T-cell (primary cell): ENCODE data around the gene KANTR. TPM values are rescaled to one million over a fixed set of nuclear protein-coding genes. Genes with fewer than 3 reads are reported as not detected.

ENCODE experiments used
- ATAC-seq, 4 experiments: fragments of 200-7000 bp in 3 of 4; fragments of 150-1000 bp in 1 of 4; cut with Tn5 transposase; replicated peaks in 1 of 4; 1 replicate in 3 of 4; 2 replicates in 1 of 4; pipeline ENCODE4 v1.10.0; 2021; ENCODE audit warnings: moderate library complexity in 3 of 4, mild to moderate bottlenecking in 2 of 4, moderate number of reproducible peaks in 1 of 4
- CTCF ChIA-PET, 2 donors: fragments of 300-600 bp; sonication (Branson Sonifier 250); formaldehyde crosslinking; loops; one replicate each; lab custom pipeline; 2022; ENCODE audit warnings: antibody characterized with exemption in 2 of 2; lab: Charles Lee
- POLR2A ChIA-PET, 2 donors: fragments of 300-600 bp; sonication (Branson Sonifier 250); formaldehyde crosslinking; loops; one replicate each; lab custom pipeline; 2022; ENCODE audit warnings: antibody characterized with exemption in 2 of 2; lab: Charles Lee
- DNase-seq, 35 experiments: peaks; one replicate each; pipeline versions ENCODE4 v3.0.0 to v3.0.0-alpha.2; 2013 to 2023
- H3K27ac ChIP-seq: one replicate; pipeline ENCODE4 v1.5.1; 2013; ENCODE audit warnings: low read length
- H3K27me3 ChIP-seq, 2 experiments: replicated peaks in 1 of 2; 1 replicate in 1 of 2; 2 replicates in 1 of 2; pipeline versions ENCODE4 v1.6.1 to v1.7.0; 2013; ENCODE audit warnings: low read length in 1 of 2, mixed read lengths in 1 of 2; ENCODE audit not compliant: control insufficient read depth in 2 of 2, insufficient read depth in 2 of 2; ENCODE audit errors: extremely low read depth in 1 of 2
- H3K36me3 ChIP-seq, 2 donors: 1 replicate in 1 of 2; 2 replicates in 1 of 2; pipeline versions ENCODE4 v1.6.1 to v1.7.0; 2013; ENCODE audit warnings: low read length in 1 of 2; ENCODE audit not compliant: control insufficient read depth in 2 of 2, insufficient read depth in 1 of 2; ENCODE audit errors: extremely low read depth in 1 of 2
- H3K4me1 ChIP-seq, 2 experiments: 1 replicate in 1 of 2; 2 replicates in 1 of 2; pipeline versions ENCODE4 v1.6.1 to v1.7.0; 2013; ENCODE audit warnings: low read length in 2 of 2, mixed read lengths in 1 of 2; ENCODE audit not compliant: insufficient read depth in 2 of 2, control insufficient read depth in 1 of 2; ENCODE audit errors: extremely low read depth in 1 of 2
- H3K4me3 ChIP-seq, 2 donors: 1 replicate in 1 of 2; 2 replicates in 1 of 2; pipeline versions ENCODE4 v1.5.1 to v1.7.0; 2013; ENCODE audit warnings: mild to moderate bottlenecking in 2 of 2, low read length in 1 of 2, moderate library complexity in 1 of 2; ENCODE audit not compliant: control insufficient read depth in 1 of 2; ENCODE audit errors: extremely low read depth in 1 of 2
- H3K9me3 ChIP-seq: 2 replicates; pipeline ENCODE4 v1.7.0; 2013
- H3K27ac Mint-ChIP-seq, 2 donors: one replicate each; pipeline ENCODE4 v1.8.0; 2020 to 2021; ENCODE audit warnings: mild to moderate bottlenecking in 2 of 2, mixed read lengths in 2 of 2
- H3K27me3 Mint-ChIP-seq, 2 donors: one replicate each; pipeline ENCODE4 v1.8.0; 2021 to 2022; ENCODE audit warnings: mixed read lengths in 2 of 2
- H3K36me3 Mint-ChIP-seq: one replicate; pipeline ENCODE4 v1.8.0; 2021; ENCODE audit warnings: mixed read lengths
- H3K4me1 Mint-ChIP-seq, 3 donors: one replicate each; pipeline ENCODE4 v1.8.0; 2020 to 2022; ENCODE audit warnings: mixed read lengths in 3 of 3, mild to moderate bottlenecking in 1 of 3
- H3K4me3 Mint-ChIP-seq, 3 donors: one replicate each; pipeline ENCODE4 v1.8.0; 2020 to 2022; ENCODE audit warnings: mild to moderate bottlenecking in 3 of 3, mixed read lengths in 3 of 3, moderate library complexity in 3 of 3
- H3K9me3 Mint-ChIP-seq, 3 donors: one replicate each; pipeline ENCODE4 v1.8.0; 2020 to 2022; ENCODE audit warnings: mixed read lengths in 3 of 3
- WGBS: methylation state at CpG from one replicate; pipeline ENCODE4 v1.1.5; 2013; ENCODE audit warnings: missing lambda C conversion rate; ENCODE audit not compliant: insufficient coverage; 5-methylcytosine and 5-hydroxymethylcytosine counted together
- total RNA-seq, 35 experiments: library from RNA in 6 of 35; stranded (reverse) in 6 of 35; fragments of 120-200 nt in 1 of 35; gene quantifications; one replicate each; pipeline versions ENCODE4 v1.2.1 to v1.2.4 and lab custom pipeline; 2013 to 2026

The KANTR gene
- total RNA-seq, 5 donors from 2014 or later (not counting 1 experiment from before 2014, with no cell fraction given), result 14.9 to 21.2 (median 17.0) TPM

DNA sequence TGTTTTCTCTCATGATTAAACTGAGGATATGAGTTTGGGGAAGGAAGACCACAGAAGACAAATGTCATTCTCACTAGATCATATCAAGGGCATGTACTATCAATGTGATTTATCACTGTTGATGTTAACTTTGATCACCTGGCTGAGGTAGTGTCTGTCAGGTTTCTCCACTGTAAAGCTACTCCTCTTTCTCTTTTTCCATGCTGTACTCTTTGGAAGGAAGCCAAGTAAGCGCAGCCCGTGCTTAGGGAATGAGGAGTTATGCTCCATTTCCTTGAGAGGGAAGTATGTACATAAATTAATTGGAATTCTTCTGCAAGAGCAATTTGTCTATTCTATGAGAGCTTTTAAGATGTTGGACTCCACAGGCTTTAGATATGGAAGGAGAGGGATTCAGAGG, 4.0 kb upstream of the KANTR start:
- H3K27me3 Mint-ChIP-seq, result peaks cover 0 to 13% of the 10 kb centered on the region in 2 donors
- H3K27ac ChIP-seq, result no peak overlapping the region
- DNase-seq (no peak), ATAC-seq (no peak)
- no peaks in the 10 kb centered on the region for H3K9me3 Mint-ChIP-seq
- WGBS, result no CpG with 5 or more reads among the region's 2 CpGs
- H3K27ac Mint-ChIP-seq, result no peak overlapping the region
- H3K4me1 Mint-ChIP-seq, result peaks cover 35 to 53% (median 39%) of the 10 kb centered on the region in 3 donors
- CTCF ChIA-PET, result interaction anchor here in 1 of 2 donors (1.5 kb wide), 1 partner anchor 18 kb away, joined by 4 read pairs; no protein-coding TSS in a partner anchor
- H3K9me3 ChIP-seq, result no peaks in the 10 kb centered on the region
- no peaks in the 10 kb centered on the region for H3K27me3 ChIP-seq
- POLR2A ChIA-PET, result no interaction called here
- peaks cover 2 to 27% of the 10 kb centered on the region in 2 experiments for H3K4me1 ChIP-seq
- H3K4me3 ChIP-seq, result no peak overlapping the region
- no peak overlapping the region for H3K4me3 Mint-ChIP-seq
- peaks cover 0 to 19% of the 10 kb centered on the region in 2 donors for H3K36me3 ChIP-seq
- peaks cover 15% of the 10 kb centered on the region for H3K36me3 Mint-ChIP-seq

DNA sequence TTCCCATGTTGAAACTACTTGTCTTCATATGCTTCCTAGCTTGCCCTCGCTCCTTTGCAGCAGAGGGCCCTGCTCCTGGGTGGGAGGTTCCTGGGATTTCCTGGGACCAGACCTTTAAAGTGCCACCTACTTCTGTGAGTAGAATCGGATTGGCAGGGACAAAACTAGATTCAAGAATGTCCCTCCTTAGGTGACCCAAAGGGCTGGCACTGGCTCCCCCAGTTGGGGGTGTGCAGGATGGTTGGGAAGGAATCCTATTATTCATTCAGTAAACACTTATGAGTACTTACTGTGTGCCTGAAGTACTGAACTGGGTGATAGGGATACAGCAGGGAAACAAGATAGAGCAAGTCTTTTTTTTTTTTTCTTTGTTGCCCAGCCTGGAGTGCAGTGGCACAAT, 2.6 kb upstream of the KANTR start:
- peaks cover 0 to 5% of the 10 kb centered on the region in 2 donors for H3K27me3 Mint-ChIP-seq
- CTCF ChIA-PET, result interaction anchor here (0.6 to 1.0 kb wide), 2 partner anchors 10 to 89 kb away, joined by 3 to 5 read pairs; no protein-coding TSS in a partner anchor
- no peak overlapping the region for H3K27ac Mint-ChIP-seq

DNA sequence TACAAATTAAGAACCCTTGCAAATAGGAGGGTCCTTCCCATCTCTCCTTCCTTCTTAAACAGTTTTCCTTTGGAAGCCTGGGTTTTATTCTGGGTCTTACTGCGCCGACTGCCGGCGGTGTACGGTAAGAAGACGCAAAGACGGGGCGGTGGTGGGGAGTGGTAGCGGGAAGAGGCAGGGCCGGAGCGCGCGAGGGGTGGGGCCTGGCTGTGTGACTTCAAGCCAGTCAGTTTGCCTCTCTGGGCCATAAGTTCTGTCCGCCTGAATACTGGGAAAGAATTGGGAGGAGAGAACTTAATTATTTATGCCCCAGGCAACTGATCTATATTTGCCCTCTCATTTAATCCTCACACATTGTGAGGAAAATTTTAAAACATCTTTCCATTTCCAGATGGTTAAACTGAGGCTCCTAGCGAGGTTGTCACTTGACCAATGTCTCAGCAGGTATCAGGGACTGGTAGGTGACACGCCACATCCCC, 726 bp upstream of the KANTR start:
- H3K4me3 Mint-ChIP-seq, result peak overlapping the region; percentile 82 to 89 (median 84)

More for the DNA sequence above, 2.6 kb upstream of the KANTR start:
- Histone ChIP-seq H3K36me3 (peaks cover 0 to 6% of the 10 kb centered on the region in 2 donors), H3K4me3 (no peak overlapping the region), H3K27me3 (no peaks in the 10 kb centered on the region), H3K27ac (no peak overlapping the region), H3K4me1 (peaks cover 2 to 29% of the 10 kb centered on the region in 2 experiments), H3K9me3 (no peaks in the 10 kb centered on the region)
- Mint-ChIP-seq H3K4me1 (peaks cover 27 to 48% (median 35%) of the 10 kb centered on the region in 3 donors), H3K4me3 (no peak overlapping the region), H3K36me3 (peaks cover 5% of the 10 kb centered on the region), H3K9me3 (no peaks in the 10 kb centered on the region)
- ATAC-seq (no peak), DNase-seq (no peak)
- POLR2A ChIA-PET, result no interaction called here
- no CpG with 5 or more reads among the region's 2 CpGs for WGBS

GRCh38 chrX:53094582-53094905, 602 bp downstream of the KANTR start:
- H3K4me1 ChIP-seq, result peaks cover 2 to 17% of the 10 kb centered on the region in 2 experiments
- Mint-ChIP-seq H3K27ac (peak overlapping the region; percentile 81 to 91), H3K9me3 (no peaks in the 10 kb centered on the region), H3K4me3 (peak overlapping the region; percentile 82 to 89 (median 84)), H3K4me1 (peaks cover 7 to 20% (median 15%) of the 10 kb centered on the region in 3 donors), H3K27me3 (peaks cover 0 to 5% of the 10 kb centered on the region in 2 donors), H3K36me3 (no peaks in the 10 kb centered on the region)
- no peaks in the 10 kb centered on the region for H3K27me3 ChIP-seq
- H3K27ac ChIP-seq, result peak overlapping the region; percentile 74
- CTCF ChIA-PET, result interaction anchor here in 1 of 2 donors (0.7 kb wide), 1 partner anchor 24 kb away, joined by 3 read pairs; no protein-coding TSS in a partner anchor
- WGBS, result no CpG with 5 or more reads among the region's 5 CpGs
- no peak for DNase-seq
- no peak for ATAC-seq
- H3K4me3 ChIP-seq, result peak overlapping the region; percentile 49 to 78
- POLR2A ChIA-PET, result no interaction called here
- H3K9me3 ChIP-seq, result no peaks in the 10 kb centered on the region
- no peaks in the 10 kb centered on the region for H3K36me3 ChIP-seq

More for the DNA sequence above, 726 bp upstream of the KANTR start:
- H3K27me3 ChIP-seq, result no peaks in the 10 kb centered on the region
- POLR2A ChIA-PET, result no interaction called here
- peak overlapping the region; percentile 52 to 78 for H3K4me3 ChIP-seq
- DNase-seq (peak; percentile 50 to 84 (median 73)), ATAC-seq (peak; percentile 54 to 65 (median 62))
- Mint-ChIP-seq H3K4me1 (peaks cover 20 to 30% (median 27%) of the 10 kb centered on the region in 3 donors), H3K27ac (peak overlapping the region; percentile 82 to 91), H3K36me3 (peaks cover 3% of the 10 kb centered on the region), H3K27me3 (peaks cover 0 to 5% of the 10 kb centered on the region in 2 donors), H3K9me3 (no peaks in the 10 kb centered on the region)
- no CpG with 5 or more reads among the region's 16 CpGs for WGBS
- peaks cover 2 to 25% of the 10 kb centered on the region in 2 experiments for H3K4me1 ChIP-seq
- H3K27ac ChIP-seq, result peak overlapping the region; percentile 74
- H3K9me3 ChIP-seq, result no peaks in the 10 kb centered on the region
- H3K36me3 ChIP-seq, result no peaks in the 10 kb centered on the region
- CTCF ChIA-PET, result no interaction called here

DNA sequence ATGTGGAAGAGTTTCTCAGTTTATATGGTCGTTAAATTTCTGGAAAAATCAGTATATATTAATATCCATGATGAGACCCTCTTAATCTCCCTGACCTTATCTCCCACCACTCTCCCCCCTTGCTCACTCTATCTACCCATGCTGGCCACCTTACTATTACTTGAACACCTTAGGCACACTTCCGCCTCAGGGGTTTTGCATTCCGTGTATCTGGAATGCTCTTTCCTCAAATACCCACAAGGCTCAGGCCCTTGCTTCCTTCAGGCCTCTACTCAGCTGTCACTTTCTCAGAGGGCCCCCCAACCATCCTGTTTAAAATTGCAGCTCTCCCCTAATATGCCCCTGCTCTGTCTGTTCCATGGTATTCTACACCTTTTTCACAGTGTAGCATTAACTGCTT, 1.9 kb downstream of the KANTR start:
- CTCF ChIA-PET, result no interaction called here
- Mint-ChIP-seq H3K4me3 (no peak overlapping the region), H3K4me1 (peaks cover 7 to 20% (median 15%) of the 10 kb centered on the region in 3 donors), H3K27me3 (peaks cover 0 to 5% of the 10 kb centered on the region in 2 donors), H3K27ac (no peak overlapping the region), H3K36me3 (no peaks in the 10 kb centered on the region), H3K9me3 (no peaks in the 10 kb centered on the region)
- no CpG with 5 or more reads among the region's 3 CpGs for WGBS
- peaks cover 2 to 17% of the 10 kb centered on the region in 2 experiments for H3K4me1 ChIP-seq
- no peak overlapping the region for H3K27ac ChIP-seq
- no peaks in the 10 kb centered on the region for H3K9me3 ChIP-seq
- no peak for DNase-seq
- H3K36me3 ChIP-seq, result no peaks in the 10 kb centered on the region
- ATAC-seq, result no peak
- H3K27me3 ChIP-seq, result no peaks in the 10 kb centered on the region
- POLR2A ChIA-PET, result no interaction called here
- no peak overlapping the region for H3K4me3 ChIP-seq

- Mint-ChIP-seq H3K36me3 (peaks cover 22% of the 10 kb centered on the region), H3K4me3 (no peak overlapping the region), H3K4me1 (peaks cover 0 to 8% (median 4%) of the 10 kb centered on the region in 3 donors), H3K27me3 (peaks cover 0 to 4% of the 10 kb centered on the region in 2 donors), H3K9me3 (no peaks in the 10 kb centered on the region), H3K27ac (no peak overlapping the region)
- Histone ChIP-seq H3K27me3 (no peaks in the 10 kb centered on the region), H3K4me1 (no peaks in the 10 kb centered on the region), H3K4me3 (no peak overlapping the region), H3K36me3 (peaks cover 0 to 8% of the 10 kb centered on the region in 2 donors), H3K27ac (no peak overlapping the region), H3K9me3 (no peaks in the 10 kb centered on the region)
- ChIA-PET CTCF (no interaction called here), POLR2A (no interaction called here)
- WGBS, result 100% methylated on average over 3 of the region's 6 CpGs
- ATAC-seq, result no peak
- DNase-seq, result no peak
These were observed 21.1 kb downstream of the KANTR start for GRCh38 chrX:53114864-53115549.
